ENCODE data around the gene P4HB.

Gene P4HB

GRCh38 chr17:81898029-81898866 lies 37.9 kb upstream of the P4HB start:
- DNase-seq (ENCODE audit: low read depth): peak; percentile 67

GRCh38 chr17:81895400-81895799 lies 35.1 kb upstream of the P4HB start:
- DNase-seq (ENCODE audit: low read depth): no peak

- DNase-seq (ENCODE audit: low read depth): no peak
Observed at GRCh38 chr17:81891303-81891552, 30.9 kb upstream of the P4HB start.

GRCh38 chr17:81890447-81891302 lies 30.3 kb upstream of the P4HB start:
- DNase-seq (ENCODE audit: low read depth): no peak

GRCh38 chr17:81889602-81890001 lies 29.3 kb upstream of the P4HB start:
- DNase-seq (ENCODE audit: low read depth): no peak

GRCh38 chr17:81888988-81889595 lies 28.8 kb upstream of the P4HB start:
- no peak for DNase-seq (ENCODE audit: low read depth)

- no peak for DNase-seq (ENCODE audit: low read depth)
Observed at GRCh38 chr17:81888105-81888987, 28.0 kb upstream of the P4HB start.

GRCh38 chr17:81885869-81886548 lies 25.7 kb upstream of the P4HB start:
- DNase-seq (ENCODE audit: low read depth): no peak

GRCh38 chr17:81885454-81885853 lies 25.1 kb upstream of the P4HB start:
- DNase-seq (ENCODE audit: low read depth): no peak

- no peak for DNase-seq (ENCODE audit: low read depth)
Observed at GRCh38 chr17:81884968-81885367, 24.6 kb upstream of the P4HB start.

GRCh38 chr17:81884520-81884919 lies 24.2 kb upstream of the P4HB start:
- DNase-seq (ENCODE audit: low read depth): no peak

- no peak for DNase-seq (ENCODE audit: low read depth)
Observed at GRCh38 chr17:81879121-81879520, 18.8 kb upstream of the P4HB start.

GRCh38 chr17:81878294-81878693 lies 18.0 kb upstream of the P4HB start:
- DNase-seq (ENCODE audit: low read depth): no peak

GRCh38 chr17:81877569-81877968 lies 17.2 kb upstream of the P4HB start:
- DNase-seq (ENCODE audit: low read depth): no peak

GRCh38 chr17:81871387-81872230 lies 11.3 kb upstream of the P4HB start:
- peak; percentile 77 for DNase-seq (ENCODE audit: low read depth)

- DNase-seq (ENCODE audit: low read depth): no peak
Observed at GRCh38 chr17:81870981-81871386, 10.6 kb upstream of the P4HB start, which contains the start of gene ARHGDIA. Gene ARHGDIA (minus strand): TSS chr17:81871337. CDS start chr17:81869930, 1,407 bp downstream.

- no peak for DNase-seq (ENCODE audit: low read depth)
Observed at GRCh38 chr17:81870131-81870980, 10.0 kb upstream of the P4HB start.

GRCh38 chr17:81869221-81870130 lies 9.1 kb upstream of the P4HB start:
- no peak for DNase-seq (ENCODE audit: low read depth)
